Fibroblast of lung (primary cell): ENCODE data around the gene TRIM38. TPM values are rescaled to one million over a fixed set of nuclear protein-coding genes. Genes with fewer than 3 reads are reported as not detected.

Experiments
- DNase-seq, 2 donors: peaks; one replicate each; pipeline versions ENCODE4 v3.0.0 to v3.0.0-alpha.2; 2010; ENCODE audit warnings: low read depth in 2 of 2
- H2AFZ ChIP-seq: 2 replicates; pipeline ENCODE4 v1.5.1; 2012; ENCODE audit warnings: low read length, control low read depth, inconsistent platforms
- H3K27ac ChIP-seq: 2 replicates; pipeline ENCODE4 v1.5.1; 2011; ENCODE audit warnings: low read length, control low read depth; ENCODE audit not compliant: insufficient read depth
- H3K27me3 ChIP-seq: 2 replicates; pipeline ENCODE4 v1.5.1; 2011; ENCODE audit warnings: mild to moderate bottlenecking, low read length; ENCODE audit not compliant: control insufficient read depth, insufficient read depth
- H3K36me3 ChIP-seq: 2 replicates; pipeline ENCODE4 v1.5.1; 2011; ENCODE audit warnings: low read length; ENCODE audit not compliant: control insufficient read depth, insufficient read depth
- H3K4me1 ChIP-seq: 2 replicates; pipeline ENCODE4 v1.5.1; 2011; ENCODE audit warnings: low read length; ENCODE audit not compliant: control insufficient read depth, insufficient read depth; ENCODE audit errors: extremely low read depth
- H3K4me2 ChIP-seq: 2 replicates; pipeline ENCODE4 v1.5.1; 2011; ENCODE audit warnings: low read length, control low read depth; ENCODE audit not compliant: insufficient read depth; ENCODE audit errors: extremely low read depth
- H3K4me3 ChIP-seq, 4 experiments: fragments of 200-600 bp in 1 of 4; sonication (generic) in 1 of 4; replicated peaks in 1 of 4; 2 replicates each; pipeline ENCODE4 v1.5.1; 2011 to 2016; ENCODE audit warnings: low read length in 4 of 4, low read depth in 3 of 4, mild to moderate bottlenecking in 3 of 4, control low read depth in 2 of 4, inconsistent platforms in 1 of 4, mixed read lengths in 1 of 4; ENCODE audit not compliant: insufficient read depth in 1 of 4; ENCODE audit errors: control extremely low read depth in 1 of 4
- H3K79me2 ChIP-seq: 2 replicates; pipeline ENCODE4 v1.5.1; 2012; ENCODE audit warnings: mild to moderate bottlenecking, low read length, inconsistent platforms; ENCODE audit not compliant: control insufficient read depth, insufficient read depth
- H3K9ac ChIP-seq: 2 replicates; pipeline ENCODE4 v1.5.1; 2011; ENCODE audit warnings: mild to moderate bottlenecking, low read length, control low read depth; ENCODE audit not compliant: insufficient read depth
- H3K9me3 ChIP-seq: 2 replicates; pipeline ENCODE4 v1.5.1; 2012; ENCODE audit warnings: low read depth, low read length; ENCODE audit not compliant: control insufficient read depth, insufficient read depth
- H4K20me1 ChIP-seq: 2 replicates; pipeline ENCODE4 v1.5.1; 2011; ENCODE audit warnings: low read length; ENCODE audit not compliant: control insufficient read depth, insufficient read depth; ENCODE audit errors: extremely low read depth
- EZH2 ChIP-seq: IDR thresholded peaks from 2 replicates; pipeline ENCODE4 v1.5.1; 2012; ENCODE audit warnings: low read length, control low read depth, mild to moderate bottlenecking; ENCODE audit errors: missing control alignments
- polyA plus RNA-seq, 2 donors: library from polyadenylated mRNA; depleted of rRNA in 1 of 2; stranded (reverse) in 1 of 2; unstranded in 1 of 2; fragments of >200 nt; gene quantifications; 2 replicates each; pipeline ENCODE4 v1.2.1, GENCODE V29; 2011 to 2012; ENCODE audit warnings: missing spikeins in 1 of 2
- total RNA-seq: library from RNA; depleted of rRNA; stranded (reverse); fragments of >200 nt; gene quantifications from 2 replicates; pipeline ENCODE4 v1.2.1, GENCODE V29; 2014
- TF ChIP-seq, protein P1 (sequence below), 2 donors: IDR thresholded peaks in 1 of 2; conservative IDR thresholded peaks in 1 of 2; 1 replicate in 1 of 2; 2 replicates in 1 of 2; pipeline ENCODE4 v1.5.1; 2011 to 2012; ENCODE audit warnings: low read length in 2 of 2, control low read depth in 1 of 2, inconsistent platforms in 1 of 2, low read depth in 1 of 2, mild to moderate bottlenecking in 1 of 2

Gene TRIM38
- total and polyA plus RNA-seq, 2 donors (not counting 1 experiment from before 2014, with no cell fraction given), result 7.6 to 14.5 TPM

DNA sequence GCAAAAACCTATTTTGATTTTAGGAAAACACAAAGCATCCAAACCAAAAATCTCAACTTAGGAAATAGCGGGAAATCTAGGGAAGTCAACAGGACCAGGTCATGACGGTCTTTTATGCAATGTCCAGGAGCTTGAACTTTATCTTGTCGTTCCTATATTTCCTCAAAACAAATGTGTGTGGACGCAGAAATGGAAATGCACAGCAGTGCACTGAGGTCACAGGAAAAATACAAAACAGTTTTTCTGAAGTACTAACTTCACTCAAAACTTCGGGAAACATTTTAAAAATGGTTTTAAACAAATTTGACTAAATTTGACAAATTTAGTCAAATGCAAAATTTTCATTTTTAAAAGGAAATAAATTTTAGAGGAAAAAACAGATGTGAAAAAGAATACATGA is 26.6 kb upstream of the TRIM38 start:
- no peak overlapping the region for H3K9ac ChIP-seq
- no peaks in the 10 kb centered on the region for H3K27me3 ChIP-seq
- H4K20me1 ChIP-seq, result no peaks in the 10 kb centered on the region
- H3K27ac ChIP-seq, result no peak overlapping the region
- no peak overlapping the region for H3K4me3 ChIP-seq
- no peak for DNase-seq
- H3K4me1 ChIP-seq, result no peaks in the 10 kb centered on the region
- no peak overlapping the region for H3K4me2 ChIP-seq
- no peak overlapping the region for H2AFZ ChIP-seq
- no peaks in the 10 kb centered on the region for H3K36me3 ChIP-seq
- TF ChIP-seq EZH2, result no peak
- TF ChIP-seq, protein P1, sequence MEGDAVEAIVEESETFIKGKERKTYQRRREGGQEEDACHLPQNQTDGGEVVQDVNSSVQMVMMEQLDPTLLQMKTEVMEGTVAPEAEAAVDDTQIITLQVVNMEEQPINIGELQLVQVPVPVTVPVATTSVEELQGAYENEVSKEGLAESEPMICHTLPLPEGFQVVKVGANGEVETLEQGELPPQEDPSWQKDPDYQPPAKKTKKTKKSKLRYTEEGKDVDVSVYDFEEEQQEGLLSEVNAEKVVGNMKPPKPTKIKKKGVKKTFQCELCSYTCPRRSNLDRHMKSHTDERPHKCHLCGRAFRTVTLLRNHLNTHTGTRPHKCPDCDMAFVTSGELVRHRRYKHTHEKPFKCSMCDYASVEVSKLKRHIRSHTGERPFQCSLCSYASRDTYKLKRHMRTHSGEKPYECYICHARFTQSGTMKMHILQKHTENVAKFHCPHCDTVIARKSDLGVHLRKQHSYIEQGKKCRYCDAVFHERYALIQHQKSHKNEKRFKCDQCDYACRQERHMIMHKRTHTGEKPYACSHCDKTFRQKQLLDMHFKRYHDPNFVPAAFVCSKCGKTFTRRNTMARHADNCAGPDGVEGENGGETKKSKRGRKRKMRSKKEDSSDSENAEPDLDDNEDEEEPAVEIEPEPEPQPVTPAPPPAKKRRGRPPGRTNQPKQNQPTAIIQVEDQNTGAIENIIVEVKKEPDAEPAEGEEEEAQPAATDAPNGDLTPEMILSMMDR (conservative IDR thresholded peaks at IDR 0.05 in 1 of 2, IDR thresholded peaks at IDR 0.05 in 1 of 2; ENCODE audit: low read depth in 1 of 2, low read length in 2 of 2), result no peak
- H3K9me3 ChIP-seq, result no peaks in the 10 kb centered on the region
- no peaks in the 10 kb centered on the region for H3K79me2 ChIP-seq

DNA sequence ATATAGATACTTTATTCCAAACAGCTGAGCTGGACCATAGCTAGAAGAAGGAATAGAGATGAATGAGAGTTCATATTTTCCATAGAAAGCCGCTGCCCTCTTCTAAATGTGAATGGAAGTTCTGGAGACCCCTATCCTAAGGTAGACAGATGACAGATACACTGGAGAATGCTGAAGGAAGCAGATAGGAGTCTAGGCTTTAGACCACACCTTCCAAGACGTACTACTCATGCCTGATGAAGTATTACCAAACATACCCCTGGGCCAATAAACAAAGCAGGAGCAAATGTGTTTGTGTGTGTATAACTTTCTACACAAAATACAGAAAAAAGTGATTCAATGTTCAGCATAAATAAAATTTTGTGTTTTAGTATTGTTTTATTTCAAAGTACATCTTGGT is 23.0 kb upstream of the TRIM38 start:
- Histone ChIP-seq H3K9me3 (no peaks in the 10 kb centered on the region), H3K4me1 (no peaks in the 10 kb centered on the region), H3K4me2 (no peak overlapping the region), H3K4me3 (no peak overlapping the region), H2AFZ (no peak overlapping the region), H3K27ac (no peak overlapping the region), H3K36me3 (no peaks in the 10 kb centered on the region), H3K79me2 (no peaks in the 10 kb centered on the region), H3K27me3 (no peaks in the 10 kb centered on the region), H4K20me1 (no peaks in the 10 kb centered on the region), H3K9ac (no peak overlapping the region)
- no peak for DNase-seq
- TF ChIP-seq, protein P1 (conservative IDR thresholded peaks at IDR 0.05 in 1 of 2, IDR thresholded peaks at IDR 0.05 in 1 of 2; ENCODE audit: low read depth in 1 of 2, low read length in 2 of 2), result no peak
- no peak for TF ChIP-seq EZH2

DNA sequence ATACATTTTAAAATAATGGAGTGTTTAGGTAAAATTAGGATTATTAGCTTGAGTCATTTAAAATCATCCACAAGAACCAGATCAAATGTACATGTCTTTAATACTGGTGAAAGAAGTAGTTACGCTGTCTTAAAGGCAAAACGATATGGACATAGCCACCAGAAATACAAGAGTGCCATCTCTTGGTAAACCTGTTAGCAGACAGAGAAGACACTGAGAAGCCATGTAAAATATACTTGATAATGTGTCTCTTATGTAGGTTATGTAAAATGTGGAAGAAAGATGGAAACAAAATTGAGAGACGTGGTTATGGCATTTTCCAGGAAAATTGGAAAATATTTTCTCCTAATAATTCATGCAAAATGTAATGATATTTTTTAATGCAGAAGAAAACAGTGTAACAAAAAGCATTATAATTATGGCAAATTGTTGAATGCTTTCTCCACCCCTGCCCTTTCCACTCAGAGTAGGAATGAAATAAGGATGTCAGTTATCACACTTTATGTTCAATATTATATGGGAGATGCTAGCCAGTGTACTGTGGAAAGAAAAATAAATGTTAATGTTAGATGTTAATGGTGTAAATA is 19.9 kb upstream of the TRIM38 start:
- no peaks in the 10 kb centered on the region for H4K20me1 ChIP-seq
- TF ChIP-seq, protein P1 (conservative IDR thresholded peaks at IDR 0.05 in 1 of 2, IDR thresholded peaks at IDR 0.05 in 1 of 2; ENCODE audit: low read depth in 1 of 2, low read length in 2 of 2), result peak; percentile 49 to 67
- no peak for TF ChIP-seq EZH2
- no peak overlapping the region for H3K9ac ChIP-seq
- H3K4me3 ChIP-seq, result no peak overlapping the region
- no peaks in the 10 kb centered on the region for H3K79me2 ChIP-seq
- DNase-seq, result peak; percentile 12 to 82
- no peaks in the 10 kb centered on the region for H3K36me3 ChIP-seq
- H3K27me3 ChIP-seq, result no peaks in the 10 kb centered on the region
- no peaks in the 10 kb centered on the region for H3K9me3 ChIP-seq
- H3K4me1 ChIP-seq, result no peaks in the 10 kb centered on the region
- no peak overlapping the region for H3K4me2 ChIP-seq
- H2AFZ ChIP-seq, result no peak overlapping the region
- H3K27ac ChIP-seq, result no peak overlapping the region
